ENCODE results near the gene WDFY3. TPM values are rescaled to one million over a fixed set of nuclear protein-coding genes. Genes with fewer than 3 reads are reported as not detected.
A peak's percentile ranks its signal among the peaks of the same experiment; 100 is the strongest.

The WDFY3 gene
- total and polyA plus RNA-seq, 9 of the 15 experiments (the other 6 are each of a cell fraction or from before 2014, with no cell fraction given): 0.58 to 13.5 (median 9.4) TPM

GRCh38 chr4:84965553-84966381 is 723 bp downstream of the WDFY3 start:
- WGBS (ENCODE audit: insufficient coverage, low coverage, missing lambda C conversion rate): 20% methylated on average over 39 of the region's 98 CpGs
- ChIA-PET CTCF (ENCODE audit: low intra/inter-chr PET ratio) (no interaction called here), POLR2A (interaction anchor here (0.6 kb wide), 1 partner anchor 34 kb away, joined by 3 read pairs; no protein-coding TSS in a partner anchor)
- peak overlapping the region; percentile 91 for H2AFZ ChIP-seq (ENCODE audit: low read depth, low read length)
- H3K27me3 ChIP-seq (ENCODE audit: control insufficient read depth in 2 of 2, insufficient read depth in 2 of 2, low read length in 2 of 2): no peaks in the 10 kb centered on the region
- intact Hi-C loops (cut with micrococcal nuclease): no loop called here
- no TSS peak for BruUV-seq (replicated peaks)
- H3K9me1 ChIP-seq (ENCODE audit: control insufficient read depth, insufficient read depth, low read length): no peaks in the 10 kb centered on the region
- H3K4me1 ChIP-seq (replicated peaks in 1 of 2; ENCODE audit: control insufficient read depth in 2 of 2, insufficient read depth in 2 of 2, low read length in 2 of 2): peaks cover 0 to 15% of the 10 kb centered on the region in 2 experiments; a peak in 3 of 5 replicates
- no peak for FAIRE-seq
- peak overlapping the region; percentile 63 for H3K4me3 ChIP-seq
- peak overlapping the region; percentile 59; the same call in 1 of the 3 replicates for H3K27ac ChIP-seq (ENCODE audit: extremely low read depth, low read depth, low read length)
- H3K36me3 ChIP-seq (ENCODE audit: control insufficient read depth, insufficient read depth, low read length): no peaks in the 10 kb centered on the region
- in situ Hi-C loops (cut with MboI): loop anchor here (5.0 kb wide), 1 partner anchor 383 kb away; the partner anchor contains the start of gene CDS1
- no peaks in the 10 kb centered on the region for H3K9me3 ChIP-seq (replicated peaks; ENCODE audit: control insufficient read depth, insufficient read depth, low read depth, low read length)
- H4K20me1 ChIP-seq (replicated peaks; ENCODE audit: control insufficient read depth, insufficient read depth, low read length): no peaks in the 10 kb centered on the region
- peak overlapping the region; percentile 84 for H3K4me2 ChIP-seq (ENCODE audit: insufficient read depth, low read length)
- peaks cover 7% of the 10 kb centered on the region; the same call in 2 of the 3 replicates for H3K79me2 ChIP-seq (ENCODE audit: control insufficient read depth, insufficient read depth, low read length)
- peak; percentile 37 to 67 (median 58) for DNase-seq (ENCODE audit: extremely low read depth in 1 of 4, low spot score in 3 of 4)
- ATAC-seq: peak; percentile 63
- peak overlapping the region; percentile 58 to 91 for H3K9ac ChIP-seq (ENCODE audit: insufficient read depth in 1 of 2, low read depth in 2 of 2, low read length in 2 of 2)
- peak in 1 of 2 experiments; percentile 42; a peak in 3 of 4 replicates for TF ChIP-seq MAZ (CRISPR knock-in tag; conservative IDR thresholded peaks at IDR 0.05 in 1 of 2, IDR thresholded peaks at IDR 0.05 in 1 of 2)
- TF ChIP-seq FOXP1 (CRISPR knock-in tag; IDR thresholded peaks at IDR 0.05): peak; percentile 70; the same call in 1 of the 2 replicates
- peak; percentile 61; the same call in 1 of the 2 replicates for TF ChIP-seq ARID4B (CRISPR knock-in tag; IDR thresholded peaks at IDR 0.05)
- TF ChIP-seq FOSL1 (tag; conservative IDR thresholded peaks at IDR 0.05): no peak
- peak; percentile 64 for TF ChIP-seq RBBP5 (IDR thresholded peaks at IDR 0.05; ENCODE audit: borderline replicate concordance, insufficient read depth, low read length, poor library complexity, severe bottlenecking)
- TF ChIP-seq CXXC5 (CRISPR knock-in tag; IDR thresholded peaks at IDR 0.05): peak; percentile 30
- TF ChIP-seq NFE2 (IDR thresholded peaks at IDR 0.05; ENCODE audit: low read depth): no peak
- peak in 1 of 2 experiments; percentile 16 for TF ChIP-seq E2F6 (IDR thresholded peaks at IDR 0.05; ENCODE audit: borderline replicate concordance in 1 of 2, extremely low read depth in 1 of 2, insufficient read depth in 1 of 2, insufficient read length in 1 of 2, low read depth in 1 of 2, low read length in 1 of 2, poor library complexity in 1 of 2, severe bottlenecking in 1 of 2)
- peak; percentile 20; the same call in 1 of the 2 replicates for TF ChIP-seq PHF8 (IDR thresholded peaks at IDR 0.05; ENCODE audit: borderline replicate concordance, low read length)
- peak; percentile 49; the same call in 1 of the 2 replicates for TF ChIP-seq ZNF740 (CRISPR knock-in tag; IDR thresholded peaks at IDR 0.05)
- TF ChIP-seq ZNF740 (tag; IDR thresholded peaks at IDR 0.05): no peak
- peak; percentile 85 for TF ChIP-seq ZFX (CRISPR knock-in tag; IDR thresholded peaks at IDR 0.05)
